ENCODE data around the gene IQUB.
"Not testable (repeated sequence)": the region's sequence is repeated elsewhere in the genome, so short reads cannot be mapped to it uniquely, and the experiment has no call there.

IQUB gene

GRCh38 chr7:123492485-123492884 is 41.9 kb downstream of the IQUB start:
- no peak for DNase-seq (ENCODE audit: low read depth)

DNA sequence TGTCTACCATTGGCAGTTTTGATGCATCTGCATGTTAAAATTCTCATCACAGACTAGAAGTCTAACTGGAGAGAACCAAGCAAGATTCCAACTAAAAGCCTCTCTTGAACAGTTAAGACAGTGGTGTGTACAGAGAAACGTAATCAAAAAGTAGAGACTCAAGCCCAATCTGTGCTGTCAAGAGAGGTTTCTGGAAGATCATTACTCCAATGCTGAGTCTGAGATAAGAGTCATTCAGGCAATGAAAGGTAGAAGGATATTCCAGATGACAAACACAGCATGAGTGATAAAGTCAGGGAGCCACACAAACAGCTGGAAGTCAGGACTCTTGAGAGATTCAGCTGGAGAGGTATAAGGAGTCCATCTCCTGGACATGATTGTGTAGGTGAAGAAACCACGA is 48.7 kb downstream of the IQUB start:
- no peak for DNase-seq (ENCODE audit: low read depth)

DNA sequence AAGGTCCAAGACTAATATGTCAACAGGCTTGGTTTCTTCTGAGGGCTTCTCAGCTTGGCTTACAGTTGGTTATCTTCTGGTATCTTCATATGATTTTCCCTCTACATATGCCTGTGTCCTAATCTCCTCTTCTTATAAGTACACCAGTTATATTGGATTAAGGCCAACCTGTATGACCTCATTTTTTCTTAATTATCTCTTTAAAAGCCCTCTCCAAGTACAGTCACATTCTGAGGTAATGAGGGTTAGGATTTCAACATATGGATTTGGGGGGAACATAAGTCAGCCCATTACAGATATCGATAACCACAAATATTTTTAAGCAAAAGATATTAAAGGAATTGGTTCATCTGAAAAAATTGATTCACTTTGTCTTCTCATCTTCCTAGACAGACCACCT is 49.2 kb downstream of the IQUB start:
- no peak for DNase-seq (ENCODE audit: low read depth)

GRCh38 chr7:123484199-123484598 is 50.2 kb downstream of the IQUB start:
- no peak for DNase-seq (ENCODE audit: low read depth)

DNA sequence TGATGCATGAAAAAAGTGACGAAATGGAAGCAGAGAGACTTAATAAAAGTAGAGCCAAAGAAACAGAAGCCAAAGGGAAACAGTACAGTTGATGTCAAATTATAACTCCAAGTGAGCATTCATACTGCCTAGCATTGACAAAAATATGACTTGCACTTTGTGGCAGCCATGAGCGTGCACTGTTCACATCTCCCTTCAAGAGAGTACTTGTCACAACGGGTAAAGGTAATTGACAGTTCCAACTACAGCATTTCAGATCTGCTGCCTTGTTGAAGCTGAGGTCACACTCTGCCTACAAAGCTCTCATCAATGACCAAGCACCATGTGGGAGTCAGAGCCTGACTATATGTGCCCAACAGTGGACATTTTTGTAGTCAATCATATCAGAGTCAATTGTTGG is 54.3 kb downstream of the IQUB start:
- no peak for DNase-seq (ENCODE audit: low read depth)

DNA sequence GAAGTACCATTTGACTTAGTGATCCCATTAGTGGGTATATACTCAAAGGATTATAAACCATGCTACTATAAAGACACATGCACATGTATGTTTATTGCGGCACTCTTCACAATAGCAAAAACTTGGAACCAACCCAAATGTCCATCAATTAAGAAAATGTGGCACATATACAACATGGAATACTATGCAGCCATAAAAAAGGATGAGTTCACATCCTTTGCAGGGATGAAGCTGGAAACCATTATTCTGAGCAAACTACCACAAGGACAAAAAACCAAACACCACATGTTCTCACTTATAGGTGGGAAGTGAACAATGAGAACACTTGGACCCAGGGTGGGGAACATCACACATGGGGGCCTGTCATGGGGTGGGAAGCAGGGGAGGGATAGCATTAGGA is 56.3 kb downstream of the IQUB start:
- DNase-seq (ENCODE audit: low read depth), result not testable (repeated sequence)

DNA sequence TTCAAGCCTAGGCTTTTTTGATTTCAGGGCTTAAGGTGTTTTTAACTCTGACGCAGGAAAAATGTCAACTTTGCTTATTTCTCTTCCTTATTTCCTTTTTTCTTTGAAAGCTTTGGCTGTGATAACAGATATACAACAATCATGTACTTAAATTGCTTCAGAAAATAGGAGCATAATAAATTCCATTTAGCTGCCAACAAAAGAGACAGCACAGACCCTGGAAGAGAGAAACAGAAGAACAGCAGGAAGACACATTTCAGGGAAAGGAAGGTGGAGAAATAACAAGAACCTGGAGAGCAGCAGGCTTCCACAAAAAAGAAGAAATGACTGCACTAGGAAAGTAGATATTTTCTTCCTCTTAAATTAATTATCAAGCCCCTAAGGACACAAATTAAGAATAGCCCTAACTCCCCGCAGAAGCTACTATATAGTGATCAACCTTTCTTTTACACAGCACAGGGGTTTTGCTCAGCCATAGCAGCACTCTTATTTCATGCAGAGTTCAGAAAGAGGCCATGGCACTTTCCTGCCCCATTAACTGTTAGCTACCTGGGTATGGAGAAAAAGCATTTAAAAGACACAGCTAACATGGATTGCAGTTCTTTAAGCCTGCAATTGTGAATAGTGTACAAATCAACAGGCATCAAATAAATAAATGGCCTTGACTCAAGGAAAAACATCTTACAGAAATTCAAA is 61.5 kb downstream of the IQUB start:
- no peak for DNase-seq (ENCODE audit: low read depth)

GRCh38 chr7:123472327-123472726 is 62.1 kb downstream of the IQUB start:
- DNase-seq (ENCODE audit: low read depth), result no peak

DNA sequence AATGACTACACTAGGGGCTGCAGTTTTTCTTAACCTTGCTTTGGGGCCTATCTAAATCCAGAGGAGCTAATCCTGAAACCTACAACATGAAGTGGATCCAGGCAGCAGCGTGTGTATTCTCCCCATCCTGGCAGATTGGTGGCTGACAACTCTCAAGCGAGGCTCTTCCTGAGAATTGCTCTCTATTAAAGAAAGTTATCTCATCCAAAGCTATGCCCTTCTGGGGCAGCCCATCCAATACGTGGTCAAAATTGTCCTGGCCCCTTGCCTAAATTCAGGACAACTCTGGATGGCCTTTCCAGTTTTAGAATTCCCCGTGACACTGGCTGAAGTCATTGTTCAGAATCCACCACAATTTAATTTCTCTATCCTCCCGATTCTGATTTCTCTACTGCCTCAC is 66.1 kb downstream of the IQUB start:
- no peak for DNase-seq (ENCODE audit: low read depth)

DNA sequence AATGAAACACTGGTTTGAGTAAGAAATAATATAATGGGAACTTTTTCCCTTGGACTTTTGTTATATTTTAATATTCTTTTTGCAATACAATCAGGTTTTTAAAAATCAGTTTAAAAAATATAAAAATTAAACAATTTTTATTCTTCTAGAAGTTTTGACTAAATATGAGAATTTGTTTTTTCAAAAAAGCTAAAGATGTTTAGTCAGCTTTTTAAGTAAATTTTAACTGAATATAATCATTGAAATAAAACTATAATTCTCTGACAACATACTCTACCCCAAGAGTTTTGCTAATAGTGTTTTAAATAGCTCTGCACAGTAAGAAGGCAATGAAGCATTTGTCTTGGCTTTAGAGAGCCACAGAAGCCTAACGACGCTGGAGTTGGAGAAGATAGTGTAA is 70.5 kb downstream of the IQUB start:
- DNase-seq (ENCODE audit: low read depth), result no peak

- no peak for DNase-seq (ENCODE audit: low read depth)
Observed at GRCh38 chr7:123460616-123461015, 73.8 kb downstream of the IQUB start.

GRCh38 chr7:123455965-123456470 is 78.4 kb downstream of the IQUB start:
- DNase-seq (ENCODE audit: low read depth), result no peak

DNA sequence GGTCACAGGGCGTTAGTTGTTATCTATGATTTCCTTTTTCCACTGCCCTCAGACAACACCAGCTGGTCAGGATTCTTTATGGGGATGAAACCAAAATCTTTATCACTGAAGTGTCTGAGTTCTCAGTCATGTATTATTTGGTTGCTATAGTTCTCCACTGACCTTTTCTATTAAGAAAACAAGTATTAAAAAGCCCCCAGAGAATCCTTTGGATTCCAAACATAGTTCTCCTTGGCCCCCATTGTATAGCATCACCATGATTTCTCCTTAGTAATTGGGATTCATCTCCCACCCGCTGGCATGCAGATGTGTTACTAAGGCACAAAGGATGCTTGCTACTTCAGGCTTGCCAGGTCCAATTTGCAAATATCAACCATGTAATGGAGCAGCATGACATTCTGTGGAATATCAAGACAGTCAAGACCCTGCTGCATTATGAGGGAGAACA is 94.3 kb downstream of the IQUB start:
- no peak for DNase-seq (ENCODE audit: low read depth)

DNA sequence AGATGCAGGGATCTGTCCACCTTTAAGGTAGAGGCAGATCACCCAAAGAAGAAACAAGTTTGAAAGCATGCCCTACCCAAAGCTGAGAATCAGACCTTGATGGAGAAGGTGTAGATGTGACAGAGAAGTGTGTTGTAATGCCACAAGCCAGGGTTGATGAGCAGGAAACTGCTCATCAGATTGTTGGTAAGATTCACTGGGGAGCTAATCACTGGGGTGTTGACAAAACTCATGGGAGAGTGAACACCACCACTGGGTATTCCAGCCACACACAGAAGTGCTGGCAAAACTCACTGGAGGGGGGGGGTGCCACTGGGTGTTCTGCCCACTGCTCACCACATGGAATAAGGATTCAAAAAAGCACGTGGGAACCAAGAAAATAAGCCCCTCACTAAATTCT is 95.2 kb downstream of the IQUB start:
- no peak for DNase-seq (ENCODE audit: low read depth)

DNA sequence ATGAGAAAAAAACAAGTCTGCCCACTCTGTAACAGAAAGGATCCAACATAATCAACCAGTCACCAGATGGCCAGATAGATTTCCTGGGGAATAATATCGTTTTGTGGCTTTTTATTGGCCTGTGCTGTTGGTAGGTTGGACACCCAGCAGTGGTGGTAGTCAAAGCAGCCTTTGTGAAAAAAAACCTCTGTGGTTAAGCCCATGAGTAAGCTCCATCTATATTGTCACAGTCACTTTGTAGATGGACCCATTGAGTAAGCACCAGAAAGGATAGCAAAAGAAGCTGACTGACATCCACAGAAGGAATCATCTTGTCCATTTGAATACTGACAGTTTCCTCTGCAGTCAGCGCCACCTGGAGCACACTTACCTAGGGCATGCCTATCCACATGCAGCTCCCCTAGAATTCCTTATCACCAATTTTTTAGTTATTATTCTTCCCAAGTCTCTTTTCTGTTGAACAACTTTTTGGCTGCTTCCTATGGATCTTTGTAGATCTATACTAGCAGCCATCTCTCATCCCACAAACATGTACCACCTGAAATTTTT is 96.9 kb downstream of the IQUB start:
- no peak for DNase-seq (ENCODE audit: low read depth)

- no peak for DNase-seq (ENCODE audit: low read depth)
Observed at GRCh38 chr7:123435080-123435700, 99.2 kb downstream of the IQUB start.

GRCh38 chr7:123433665-123434064 is 100.7 kb downstream of the IQUB start:
- no peak for DNase-seq (ENCODE audit: low read depth)

- no peak for DNase-seq (ENCODE audit: low read depth)
Observed at GRCh38 chr7:123432601-123433000, 101.8 kb downstream of the IQUB start.

DNA sequence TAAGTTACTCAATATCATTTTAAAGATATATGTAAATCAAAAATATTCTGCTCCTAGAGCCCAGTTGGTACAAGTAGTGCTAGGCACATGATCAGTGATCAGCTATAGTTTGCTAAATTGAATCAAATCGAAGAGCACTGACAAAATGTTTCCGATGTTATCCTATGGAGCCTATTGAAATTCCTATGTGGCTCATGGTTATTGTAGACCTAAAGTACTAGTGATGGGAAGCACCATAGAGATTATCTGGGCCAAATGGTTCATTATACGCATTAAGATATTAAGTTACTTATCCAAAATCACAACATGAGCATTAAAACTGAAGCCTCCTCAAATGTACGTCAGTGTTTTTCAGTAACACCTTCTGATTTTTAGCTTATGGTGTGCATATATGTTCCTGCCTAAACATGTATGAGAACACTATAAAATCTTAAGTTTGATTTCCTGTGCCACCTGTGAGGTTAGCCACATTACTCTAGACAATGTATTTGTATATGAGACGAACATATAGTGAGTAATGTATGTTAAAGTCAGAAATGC is 103.2 kb downstream of the IQUB start:
- no peak for DNase-seq (ENCODE audit: low read depth)

DNA sequence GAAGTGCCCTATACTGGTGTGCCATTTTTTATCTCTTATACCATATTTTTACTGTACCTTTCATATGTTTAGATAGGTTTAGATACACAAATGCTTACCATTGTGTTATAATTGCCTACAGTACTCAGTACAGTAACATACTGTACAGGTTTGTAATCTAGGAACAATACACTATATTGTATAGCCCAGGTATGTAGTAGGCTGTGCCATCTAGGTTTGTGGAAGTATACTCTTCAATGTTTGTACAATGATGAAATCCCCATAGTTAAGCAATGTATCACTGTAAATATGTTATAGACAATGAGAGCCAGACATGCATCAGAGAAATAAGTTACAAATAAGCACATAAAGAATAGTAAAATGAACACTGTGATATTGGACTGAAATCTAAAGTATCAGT is 109.1 kb downstream of the IQUB start:
- DNase-seq (ENCODE audit: low read depth), result no peak

DNA sequence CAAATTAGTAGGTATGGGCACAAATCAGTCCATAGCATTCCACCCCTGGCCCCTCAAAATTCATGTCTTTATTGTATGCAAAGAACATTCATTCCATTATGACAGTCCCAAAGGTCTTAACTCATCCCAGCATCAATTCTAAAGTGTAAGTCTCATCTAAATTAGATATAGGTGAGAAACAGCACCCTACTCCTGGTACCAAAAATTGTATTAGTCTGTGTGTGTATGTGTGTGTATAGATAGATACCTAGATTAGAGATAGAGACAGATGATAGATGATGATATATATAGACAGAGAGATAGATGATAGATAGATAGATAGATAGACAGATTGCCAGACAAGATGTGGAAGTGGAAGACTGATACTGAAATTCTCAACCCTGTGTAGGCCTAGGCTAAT is 109.9 kb downstream of the IQUB start:
- DNase-seq (ENCODE audit: low read depth), result no peak

DNA sequence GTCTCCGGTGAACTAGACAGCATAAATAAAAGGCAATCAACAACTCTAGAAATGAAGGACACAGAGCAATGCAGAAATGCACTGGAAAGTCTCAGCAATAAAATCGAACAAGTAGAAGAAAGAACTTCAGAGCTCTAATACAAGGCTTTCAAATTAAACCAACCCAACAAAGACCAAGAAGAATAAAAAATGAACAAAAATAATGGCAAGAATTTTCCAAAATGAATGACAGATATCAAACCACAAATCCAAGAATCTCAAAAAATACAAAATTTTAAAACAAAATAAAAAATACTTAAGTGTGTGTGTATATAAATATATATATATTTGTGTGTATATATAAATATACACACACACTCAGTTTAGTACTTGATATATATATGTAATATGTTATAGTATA is 110.8 kb downstream of the IQUB start:
- no peak for DNase-seq (ENCODE audit: low read depth)

DNA sequence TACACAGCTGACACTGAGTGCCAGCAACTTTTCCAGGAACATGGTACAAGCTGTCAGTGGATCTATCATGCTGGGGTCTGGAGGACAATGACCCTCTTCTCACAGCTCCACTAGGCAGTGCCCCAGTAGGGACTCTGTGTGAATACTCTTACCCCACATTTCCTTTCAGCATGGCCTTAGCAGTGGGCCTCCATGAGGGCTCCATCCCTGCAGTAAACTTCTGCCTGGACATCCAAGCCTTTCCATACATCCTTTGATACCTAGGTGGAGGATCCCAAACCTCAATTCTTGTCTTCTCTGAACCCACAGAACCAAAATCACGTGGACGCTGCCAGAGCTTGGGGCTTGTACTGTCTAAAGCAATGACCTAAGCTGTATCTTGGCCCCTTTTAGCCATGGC is 116.8 kb downstream of the IQUB start:
- no peak for DNase-seq (ENCODE audit: low read depth)

Measured in stimulated activated CD8-positive, alpha-beta memory T cell treated with anti-CD3 and anti-CD28 coated beads, Interleukin-12 subunit alpha, Interleukin-12 subunit beta, amount 100 ng/mL, for 1 hour (primary cell).